Parathyroid adenoma (tissue), 2 donors: ENCODE results near the gene LRRFIP2.
A peak's percentile ranks its signal among the peaks of the same experiment; 100 is the strongest.

ENCODE experiments used
- H2AFZ ChIP-seq: fragments of 300-600 bp; sonication (generic); one replicate; pipeline ENCODE4 v1.7.0; 2017; ENCODE audit warnings: antibody characterized with exemption, mild to moderate bottlenecking
- H3K27ac ChIP-seq: fragments of 300-600 bp; sonication (generic); one replicate; pipeline ENCODE4 v1.7.0; 2017
- H3K27me3 ChIP-seq: fragments of 300-600 bp; sonication (generic); one replicate; pipeline ENCODE4 v1.7.0; 2017; ENCODE audit warnings: low read length; ENCODE audit not compliant: control insufficient read depth, insufficient read depth
- H3K36me3 ChIP-seq: fragments of 300-600 bp; sonication (generic); one replicate; pipeline ENCODE4 v1.7.0; 2017; ENCODE audit warnings: low read length; ENCODE audit not compliant: control insufficient read depth, insufficient read depth
- H3K4me1 ChIP-seq: fragments of 300-600 bp; sonication (generic); one replicate; pipeline ENCODE4 v1.7.0; 2017; ENCODE audit warnings: control low read depth
- H3K4me2 ChIP-seq: fragments of 300-600 bp; sonication (generic); one replicate; pipeline ENCODE4 v1.7.0; 2017; ENCODE audit warnings: low read length
- H3K4me3 ChIP-seq: fragments of 300-600 bp; sonication (generic); one replicate; pipeline ENCODE4 v1.7.0; 2017; ENCODE audit warnings: low read depth, low read length
- H3K79me2 ChIP-seq: fragments of 300-600 bp; sonication (generic); one replicate; pipeline ENCODE4 v1.7.0; 2017; ENCODE audit warnings: control low read depth
- H3K9ac ChIP-seq: fragments of 300-600 bp; sonication (generic); one replicate; pipeline ENCODE4 v1.7.0; 2017; ENCODE audit warnings: mild to moderate bottlenecking
- H3K9me3 ChIP-seq: fragments of 300-600 bp; sonication (generic); one replicate; pipeline ENCODE4 v1.7.0; 2017; ENCODE audit warnings: low read length; ENCODE audit not compliant: control insufficient read depth
- CTCF ChIP-seq: fragments of 300-600 bp; sonication (generic); IDR thresholded peaks from one replicate; pipeline ENCODE4 v1.7.0; 2017; ENCODE audit warnings: antibody characterized with exemption, mild to moderate bottlenecking
- donor health status: primary hyperparathyroidism.

LRRFIP2 gene

GRCh38 chr3:37182816-37183215 lies 8.4 kb upstream of the LRRFIP2 start:
- TF ChIP-seq CTCF = no peak
- no peak overlapping the region for H3K9ac ChIP-seq
- H3K36me3 ChIP-seq = no peaks in the 10 kb centered on the region
- H3K27me3 ChIP-seq = no peaks in the 10 kb centered on the region
- no peak overlapping the region for H3K4me2 ChIP-seq
- H3K27ac ChIP-seq = no peak overlapping the region
- H3K9me3 ChIP-seq = no peaks in the 10 kb centered on the region
- peaks cover 9% of the 10 kb centered on the region for H3K4me1 ChIP-seq
- H3K79me2 ChIP-seq = peaks cover 24% of the 10 kb centered on the region
- no peak overlapping the region for H3K4me3 ChIP-seq
- no peak overlapping the region for H2AFZ ChIP-seq

- no peak overlapping the region for H3K4me3 ChIP-seq
- no peak overlapping the region for H3K4me2 ChIP-seq
- no peak overlapping the region for H3K9ac ChIP-seq
- no peak overlapping the region for H2AFZ ChIP-seq
- H3K9me3 ChIP-seq = no peaks in the 10 kb centered on the region
- H3K36me3 ChIP-seq = no peaks in the 10 kb centered on the region
- H3K4me1 ChIP-seq = peaks cover 15% of the 10 kb centered on the region
- H3K27me3 ChIP-seq = no peaks in the 10 kb centered on the region
- H3K79me2 ChIP-seq = peaks cover 21% of the 10 kb centered on the region
- no peak overlapping the region for H3K27ac ChIP-seq
- no peak for TF ChIP-seq CTCF
These were observed 7.4 kb upstream of the LRRFIP2 start for GRCh38 chr3:37181756-37182155.

GRCh38 chr3:37179144-37179967 lies 5.0 kb upstream of the LRRFIP2 start:
- no peak overlapping the region for H2AFZ ChIP-seq
- no peaks in the 10 kb centered on the region for H3K9me3 ChIP-seq
- no peak overlapping the region for H3K9ac ChIP-seq
- H3K4me1 ChIP-seq = peaks cover 17% of the 10 kb centered on the region
- peak overlapping the region; percentile 29 for H3K27ac ChIP-seq
- peak overlapping the region; percentile 15 for H3K4me2 ChIP-seq
- TF ChIP-seq CTCF = no peak
- no peaks in the 10 kb centered on the region for H3K27me3 ChIP-seq
- H3K79me2 ChIP-seq = peaks cover 21% of the 10 kb centered on the region
- no peaks in the 10 kb centered on the region for H3K36me3 ChIP-seq
- H3K4me3 ChIP-seq = no peak overlapping the region

- Histone ChIP-seq H3K4me2 (peak overlapping the region; percentile 5), H3K9me3 (no peaks in the 10 kb centered on the region), H2AFZ (no peak overlapping the region), H3K4me3 (no peak overlapping the region), H3K27ac (no peak overlapping the region), H3K4me1 (peaks cover 36% of the 10 kb centered on the region), H3K9ac (no peak overlapping the region), H3K27me3 (no peaks in the 10 kb centered on the region), H3K36me3 (no peaks in the 10 kb centered on the region), H3K79me2 (peaks cover 22% of the 10 kb centered on the region)
- TF ChIP-seq CTCF = no peak
These were observed 576 bp downstream of the LRRFIP2 start for GRCh38 chr3:37173806-37174205.

GRCh38 chr3:37171144-37171543 lies 3.2 kb downstream of the LRRFIP2 start:
- peaks cover 25% of the 10 kb centered on the region for H3K4me1 ChIP-seq
- no peak for TF ChIP-seq CTCF
- no peak overlapping the region for H3K27ac ChIP-seq
- peaks cover 40% of the 10 kb centered on the region for H3K79me2 ChIP-seq
- no peaks in the 10 kb centered on the region for H3K9me3 ChIP-seq
- H3K36me3 ChIP-seq = no peaks in the 10 kb centered on the region
- no peak overlapping the region for H3K4me2 ChIP-seq
- no peaks in the 10 kb centered on the region for H3K27me3 ChIP-seq
- no peak overlapping the region for H3K4me3 ChIP-seq
- H2AFZ ChIP-seq = no peak overlapping the region
- no peak overlapping the region for H3K9ac ChIP-seq
